GM19463 (cell line): ENCODE measurements around the gene KDM6A.
"Not testable (repeated sequence)": the region's sequence is repeated elsewhere in the genome, so short reads cannot be mapped to it uniquely, and the experiment has no call there.

Experiments
- ATAC-seq: cut with Tn5 transposase; IDR thresholded peaks from one replicate; pipeline ENCODE4 v1.9.1; 2021; ENCODE audit warnings: mild to moderate bottlenecking, moderate library complexity; ENCODE audit not compliant: unreplicated experiment

KDM6A gene

DNA sequence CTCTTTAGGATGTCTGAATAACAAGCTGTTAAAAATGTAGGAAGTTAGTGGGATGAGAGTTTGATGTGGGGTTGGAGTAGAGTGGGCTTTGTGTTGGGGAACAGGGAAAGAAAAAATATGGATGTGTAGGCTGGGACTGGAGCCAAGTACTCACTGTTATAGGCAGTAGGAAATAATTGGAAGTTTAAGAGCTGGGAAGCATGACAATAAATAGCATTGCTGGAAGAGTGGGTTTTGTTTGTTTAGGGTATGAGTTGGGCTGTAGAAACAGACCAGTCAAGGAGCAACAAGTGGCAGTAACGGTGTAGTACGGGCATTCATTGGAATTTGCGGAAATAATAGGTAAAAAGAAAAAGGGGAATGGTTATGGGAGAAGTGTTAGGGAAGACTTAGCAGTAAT lies 81.6 kb downstream of the KDM6A start:
- no peak for ATAC-seq

DNA sequence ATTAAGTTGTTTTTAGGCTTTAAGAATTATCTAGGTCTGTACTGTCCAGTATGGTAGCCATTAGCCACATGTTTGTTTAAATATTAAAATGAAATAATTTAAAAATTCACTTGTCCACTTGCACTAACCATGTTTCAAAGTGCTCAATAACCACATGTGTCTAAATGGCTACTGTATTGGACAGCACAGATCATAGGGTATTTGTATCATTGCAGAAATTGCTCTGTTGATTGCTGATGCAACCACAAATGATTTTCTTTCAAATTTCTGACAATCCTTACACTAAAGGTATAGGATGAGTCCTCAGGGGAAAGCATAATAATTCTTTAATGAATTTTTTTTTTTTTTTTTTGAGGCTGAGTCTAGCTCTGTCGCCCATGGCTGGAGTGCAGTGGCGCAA lies 84.9 kb downstream of the KDM6A start:
- ATAC-seq, result no peak

GRCh38 chrX:44958480-44958879 lies 85.5 kb downstream of the KDM6A start:
- ATAC-seq, result no peak

- no peak for ATAC-seq
These were observed 89.0 kb downstream of the KDM6A start for GRCh38 chrX:44961817-44962607.

GRCh38 chrX:44962944-44963343 lies 90.0 kb downstream of the KDM6A start:
- ATAC-seq, result no peak

DNA sequence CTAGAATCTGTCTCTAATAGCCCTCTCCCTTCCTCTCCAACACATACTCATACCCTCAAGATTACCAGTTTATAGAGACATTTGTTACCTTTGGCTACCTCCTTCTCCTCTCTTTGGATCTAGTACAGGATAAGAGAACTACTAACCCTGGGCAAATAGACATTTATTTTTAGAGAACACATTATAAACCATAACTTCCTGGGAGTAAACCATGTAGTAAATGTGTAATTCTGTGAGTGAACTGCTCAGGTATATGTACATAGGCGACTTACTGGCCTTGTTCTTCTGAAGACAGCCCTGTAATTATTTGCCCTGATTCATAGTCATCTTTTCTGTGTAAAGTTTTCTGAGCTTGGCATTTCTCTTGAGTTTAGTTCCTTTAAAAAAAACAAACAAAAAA lies 94.2 kb downstream of the KDM6A start:
- no peak for ATAC-seq

GRCh38 chrX:44970709-44971108 lies 97.7 kb downstream of the KDM6A start:
- no peak for ATAC-seq

DNA sequence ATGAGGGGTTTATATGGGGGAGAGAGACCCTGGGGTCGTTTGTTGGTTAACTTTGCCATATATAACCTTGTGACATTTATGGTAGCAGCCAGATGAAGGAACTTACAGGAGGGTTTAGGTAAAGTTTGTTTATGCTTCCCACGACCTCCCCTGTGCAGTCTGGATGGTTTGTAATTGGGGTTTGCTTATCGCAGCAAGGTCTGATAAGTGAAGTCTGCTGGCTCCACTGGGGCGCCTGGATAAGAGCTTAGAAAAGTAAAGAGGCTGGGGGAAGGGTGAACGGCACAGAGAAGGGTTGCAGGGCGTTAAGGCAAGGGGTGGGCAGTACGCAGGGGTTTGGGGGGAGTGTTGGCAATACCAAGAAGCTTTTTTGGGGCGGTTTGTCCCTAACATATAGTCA lies 98.7 kb downstream of the KDM6A start:
- ATAC-seq, result no peak

- no peak for ATAC-seq
These were observed 99.1 kb downstream of the KDM6A start for GRCh38 chrX:44972132-44972531.

GRCh38 chrX:44973420-44973932 lies 100.5 kb downstream of the KDM6A start:
- ATAC-seq, result no peak

GRCh38 chrX:44974451-44974850 lies 101.5 kb downstream of the KDM6A start:
- ATAC-seq, result no peak

- ATAC-seq, result no peak
These were observed 102.8 kb downstream of the KDM6A start for GRCh38 chrX:44975666-44976263.

DNA sequence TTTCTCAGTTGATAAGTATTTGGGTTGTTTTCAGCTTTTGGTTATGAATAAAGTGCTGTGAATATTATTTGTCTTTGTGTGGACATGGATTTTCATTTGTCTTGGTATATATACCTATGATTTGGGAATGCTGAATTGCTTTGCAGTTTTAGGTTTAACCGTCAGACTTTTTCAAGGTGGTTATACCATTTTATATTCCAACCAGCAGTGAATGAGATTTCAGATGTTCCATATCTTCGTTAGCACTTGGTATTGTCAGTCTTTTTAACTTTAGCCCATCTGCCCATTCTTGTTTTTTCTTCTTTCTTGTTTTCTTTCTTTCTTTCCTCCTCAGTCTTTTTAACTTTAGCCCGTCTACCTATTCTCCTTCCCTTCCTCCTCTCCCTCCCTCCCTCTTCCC lies 106.0 kb downstream of the KDM6A start:
- no peak for ATAC-seq

DNA sequence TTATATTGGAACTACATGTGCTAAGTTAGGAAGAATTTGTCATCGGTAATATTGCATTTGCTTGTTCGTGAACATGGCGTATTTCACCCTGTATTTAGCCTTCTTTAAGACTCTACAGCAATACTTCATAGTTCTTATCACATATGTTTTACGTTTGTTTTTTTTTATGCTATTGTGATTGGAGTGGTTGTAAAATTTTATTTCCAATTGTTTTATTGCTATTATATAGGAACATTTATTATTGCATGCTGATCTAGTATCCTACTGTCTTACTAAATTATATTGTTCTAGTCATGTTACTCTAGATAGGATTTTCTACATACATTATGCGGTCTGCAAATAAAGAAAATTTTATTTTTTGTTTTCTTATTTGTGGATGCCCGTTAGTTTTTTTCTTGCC lies 107.4 kb downstream of the KDM6A start:
- ATAC-seq, result no peak

GRCh38 chrX:44980883-44981282 lies 107.9 kb downstream of the KDM6A start:
- no peak for ATAC-seq

DNA sequence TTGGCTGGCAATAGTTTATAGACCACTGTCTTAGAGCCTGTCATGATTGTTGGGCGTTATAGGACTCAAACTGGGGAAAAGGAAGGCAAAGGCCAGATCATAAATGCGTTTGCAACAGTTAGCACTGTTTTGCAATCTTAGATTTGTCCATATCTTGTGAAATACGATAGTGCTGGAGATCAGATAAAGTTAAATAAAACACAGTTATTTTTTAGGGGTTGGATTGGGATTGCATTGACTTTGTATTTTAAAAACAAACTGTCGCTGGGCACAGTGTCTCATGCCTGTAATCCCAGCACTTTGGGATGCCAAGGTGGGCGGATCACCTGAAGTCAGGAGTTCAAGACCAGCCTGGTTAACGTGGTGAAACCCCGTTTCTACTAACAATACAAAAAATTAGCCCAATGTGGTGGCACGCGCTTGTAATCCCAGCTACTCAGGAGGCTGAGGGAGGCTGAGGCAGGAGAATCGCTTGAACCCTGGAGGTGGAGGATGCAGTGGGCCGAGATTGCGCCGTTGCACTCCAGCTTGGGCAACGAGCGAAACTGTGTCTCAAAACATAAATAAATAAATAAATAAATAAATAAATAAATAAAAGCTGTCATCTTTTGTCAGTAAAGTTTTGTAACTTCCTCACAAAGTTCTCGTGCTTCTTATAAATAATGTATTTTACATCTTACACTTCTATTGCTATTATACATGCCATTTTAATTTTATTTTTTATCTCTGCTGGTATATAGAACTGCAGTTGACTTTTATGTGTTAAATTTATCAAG lies 117.2 kb downstream of the KDM6A start:
- ATAC-seq, result no peak

GRCh38 chrX:44992775-44993174 lies 119.8 kb downstream of the KDM6A start:
- ATAC-seq, result no peak

DNA sequence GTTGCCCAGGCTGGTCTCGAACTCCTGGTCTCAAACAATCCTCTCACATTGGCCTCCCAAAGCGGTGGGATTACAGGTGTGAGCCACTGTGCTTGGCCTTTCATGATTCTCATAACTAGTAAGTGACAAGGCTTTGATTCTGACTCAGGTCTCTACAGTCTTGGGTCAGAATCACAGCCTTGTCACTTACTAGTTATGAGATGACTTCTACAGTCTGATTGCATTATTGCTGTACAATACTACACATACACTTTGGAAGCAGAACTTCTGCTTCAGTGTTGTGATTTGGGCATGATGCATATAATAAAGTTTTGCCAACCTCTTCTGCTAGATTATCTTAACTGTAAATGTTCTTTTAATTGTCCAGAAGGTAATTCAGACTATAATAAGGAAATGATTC lies 123.3 kb downstream of the KDM6A start:
- ATAC-seq, result no peak

DNA sequence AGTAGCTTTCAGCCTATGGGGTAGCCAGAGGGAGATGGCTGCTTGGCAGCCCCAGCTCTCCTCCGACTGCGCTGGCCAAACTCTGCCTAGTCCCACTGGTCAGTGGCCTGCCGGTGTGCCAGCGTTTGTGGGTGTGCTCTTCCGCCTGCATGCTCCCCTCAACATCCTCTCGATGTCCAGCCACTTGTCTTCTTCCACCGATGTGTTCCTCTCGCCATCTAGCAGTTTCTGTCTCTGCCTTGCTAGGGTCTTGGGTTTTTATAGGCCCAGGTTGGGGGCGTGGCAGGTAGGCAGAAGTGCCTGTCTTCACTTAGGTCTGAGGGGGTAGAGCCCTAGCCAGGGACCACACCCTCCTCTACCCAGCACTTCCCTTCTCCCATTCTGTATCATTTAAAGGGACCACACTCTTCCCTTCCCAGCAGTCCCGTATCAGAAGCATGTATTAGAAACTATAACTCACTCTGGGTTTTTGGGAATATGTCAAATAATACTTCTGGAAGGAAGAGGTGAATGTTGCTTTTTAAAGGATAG lies 124.4 kb downstream of the KDM6A start:
- no peak for ATAC-seq

GRCh38 chrX:44997888-44998287 lies 124.9 kb downstream of the KDM6A start:
- no peak for ATAC-seq

DNA sequence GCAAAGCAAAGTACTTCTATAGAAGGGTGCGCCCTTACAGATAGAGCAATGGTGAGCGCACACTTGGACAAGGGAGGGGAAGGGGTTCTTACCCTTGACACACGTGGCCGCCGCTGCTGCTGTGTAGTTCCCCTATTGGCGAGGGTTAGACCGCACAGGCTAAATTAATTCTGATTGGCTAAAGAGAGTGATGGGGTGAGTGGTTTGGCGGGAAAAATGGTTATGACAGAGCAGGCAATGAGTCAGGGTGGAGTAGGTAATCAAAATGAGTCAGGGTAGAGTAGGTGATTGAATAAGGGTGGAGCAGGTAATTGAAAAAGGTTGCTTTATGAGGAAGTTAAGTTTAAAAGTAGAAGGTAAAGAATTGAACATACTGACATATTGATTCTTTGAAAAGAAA lies 126.2 kb downstream of the KDM6A start:
- ATAC-seq, result not testable (repeated sequence)
